HG03460 (cell line): ENCODE results near the gene RNF39.

Experiments
- ATAC-seq: cut with Tn5 transposase; IDR thresholded peaks from one replicate; pipeline ENCODE4 v1.9.1; 2021; ENCODE audit not compliant: unreplicated experiment

Gene RNF39

GRCh38 chr6:30020626-30021025 lies 54.9 kb downstream of the RNF39 start:
- no peak for ATAC-seq
